Transverse colon (tissue), 3 donors: ENCODE data around the gene TRIM15.
A peak's percentile ranks its signal among the peaks of the same experiment; 100 is the strongest.

ENCODE experiments used
- POLR2A ChIP-seq: fragments of 450-650 bp; IDR thresholded peaks from one replicate; pipeline ENCODE4 v1.6.1; 2016; ENCODE audit warnings: antibody characterized with exemption, mild to moderate bottlenecking, moderate library complexity
- TF ChIP-seq, protein P1 (sequence below), 5 experiments: fragments of 200-600 bp in 3 of 5; fragments of 450-650 bp in 2 of 5; sonication (generic) in 3 of 5; IDR thresholded peaks; 1 replicate in 2 of 5; 2 replicates in 3 of 5; pipeline ENCODE4 v1.5.1; 2016 to 2017; ENCODE audit warnings: antibody characterized with exemption in 5 of 5, inconsistent platforms in 3 of 5, mild to moderate bottlenecking in 2 of 5, moderate library complexity in 1 of 5

DNA sequence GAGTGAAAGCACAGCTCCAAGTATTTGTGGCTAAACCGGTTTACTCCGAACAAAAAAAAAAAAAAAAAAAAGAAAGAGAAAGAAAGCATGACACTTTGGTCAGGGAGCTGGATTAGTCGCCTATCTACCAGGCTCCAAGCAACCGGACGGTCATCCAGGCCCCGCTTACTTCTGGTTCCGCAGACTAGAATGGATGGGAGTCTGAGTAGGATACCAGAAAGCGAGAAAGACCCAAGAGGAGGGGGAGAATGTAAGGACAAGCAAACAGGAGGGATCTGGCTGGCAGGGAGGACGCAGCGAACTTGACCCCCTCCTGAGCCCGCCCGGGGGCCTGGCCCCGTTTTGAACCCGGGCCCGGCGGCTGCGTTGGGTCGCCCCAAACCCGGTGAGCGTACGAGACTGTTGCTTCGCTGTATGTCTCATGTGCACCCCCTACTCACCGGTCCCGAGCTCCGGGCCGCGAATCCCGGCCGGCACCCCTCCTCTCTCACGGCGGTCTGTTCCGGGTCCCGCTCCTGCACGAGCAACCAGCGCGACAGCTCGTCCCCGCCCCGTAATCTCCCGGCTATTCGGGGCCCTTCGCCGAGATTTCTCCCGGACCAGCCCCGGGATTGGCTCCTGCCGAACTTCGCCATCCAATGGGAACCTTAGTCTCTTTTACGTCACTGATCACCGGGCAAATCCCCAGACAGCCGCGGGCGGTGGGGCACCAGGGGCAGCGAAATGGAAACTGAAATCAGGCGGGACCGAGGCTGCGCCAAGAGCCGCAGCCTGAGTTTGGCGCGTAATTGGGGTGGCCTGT, 49.7 kb downstream of the TRIM15 start, which contains the start of gene TRIM26:
- TF ChIP-seq, protein P1, sequence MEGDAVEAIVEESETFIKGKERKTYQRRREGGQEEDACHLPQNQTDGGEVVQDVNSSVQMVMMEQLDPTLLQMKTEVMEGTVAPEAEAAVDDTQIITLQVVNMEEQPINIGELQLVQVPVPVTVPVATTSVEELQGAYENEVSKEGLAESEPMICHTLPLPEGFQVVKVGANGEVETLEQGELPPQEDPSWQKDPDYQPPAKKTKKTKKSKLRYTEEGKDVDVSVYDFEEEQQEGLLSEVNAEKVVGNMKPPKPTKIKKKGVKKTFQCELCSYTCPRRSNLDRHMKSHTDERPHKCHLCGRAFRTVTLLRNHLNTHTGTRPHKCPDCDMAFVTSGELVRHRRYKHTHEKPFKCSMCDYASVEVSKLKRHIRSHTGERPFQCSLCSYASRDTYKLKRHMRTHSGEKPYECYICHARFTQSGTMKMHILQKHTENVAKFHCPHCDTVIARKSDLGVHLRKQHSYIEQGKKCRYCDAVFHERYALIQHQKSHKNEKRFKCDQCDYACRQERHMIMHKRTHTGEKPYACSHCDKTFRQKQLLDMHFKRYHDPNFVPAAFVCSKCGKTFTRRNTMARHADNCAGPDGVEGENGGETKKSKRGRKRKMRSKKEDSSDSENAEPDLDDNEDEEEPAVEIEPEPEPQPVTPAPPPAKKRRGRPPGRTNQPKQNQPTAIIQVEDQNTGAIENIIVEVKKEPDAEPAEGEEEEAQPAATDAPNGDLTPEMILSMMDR (IDR thresholded peaks at IDR 0.05) = no peak
- TF ChIP-seq POLR2A = peak; percentile 99
